Measurements from ENCODE around the gene NAB1.

NAB1 gene

GRCh38 chr2:190717764-190718651, 69.1 kb downstream of the NAB1 start:
- no peak for TF ChIP-seq EZH2phosphoT487 (conservative IDR thresholded peaks at IDR 0.05; ENCODE audit: low read length)
- TF ChIP-seq, protein P1, sequence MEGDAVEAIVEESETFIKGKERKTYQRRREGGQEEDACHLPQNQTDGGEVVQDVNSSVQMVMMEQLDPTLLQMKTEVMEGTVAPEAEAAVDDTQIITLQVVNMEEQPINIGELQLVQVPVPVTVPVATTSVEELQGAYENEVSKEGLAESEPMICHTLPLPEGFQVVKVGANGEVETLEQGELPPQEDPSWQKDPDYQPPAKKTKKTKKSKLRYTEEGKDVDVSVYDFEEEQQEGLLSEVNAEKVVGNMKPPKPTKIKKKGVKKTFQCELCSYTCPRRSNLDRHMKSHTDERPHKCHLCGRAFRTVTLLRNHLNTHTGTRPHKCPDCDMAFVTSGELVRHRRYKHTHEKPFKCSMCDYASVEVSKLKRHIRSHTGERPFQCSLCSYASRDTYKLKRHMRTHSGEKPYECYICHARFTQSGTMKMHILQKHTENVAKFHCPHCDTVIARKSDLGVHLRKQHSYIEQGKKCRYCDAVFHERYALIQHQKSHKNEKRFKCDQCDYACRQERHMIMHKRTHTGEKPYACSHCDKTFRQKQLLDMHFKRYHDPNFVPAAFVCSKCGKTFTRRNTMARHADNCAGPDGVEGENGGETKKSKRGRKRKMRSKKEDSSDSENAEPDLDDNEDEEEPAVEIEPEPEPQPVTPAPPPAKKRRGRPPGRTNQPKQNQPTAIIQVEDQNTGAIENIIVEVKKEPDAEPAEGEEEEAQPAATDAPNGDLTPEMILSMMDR (IDR thresholded peaks at IDR 0.05; ENCODE audit: insufficient read depth, low read length, poor library complexity, severe bottlenecking), result no peak
- H3K9me2 ChIP-seq (replicated peaks; ENCODE audit: insufficient read depth, low read length), result no peaks in the 10 kb centered on the region
- H3K27ac ChIP-seq (ENCODE audit: low read depth, low read length), result no peak overlapping the region
- H3K9ac ChIP-seq (ENCODE audit: low read length), result no peak overlapping the region
- no peak overlapping the region for H3K4me2 ChIP-seq (ENCODE audit: low read depth, low read length, poor library complexity, severe bottlenecking)
- no peaks in the 10 kb centered on the region for H3F3A ChIP-seq (ENCODE audit: insufficient read depth)
- H3K4me3 ChIP-seq (ENCODE audit: insufficient read depth, low read length, poor library complexity, severe bottlenecking), result no peak overlapping the region
- no peaks in the 10 kb centered on the region for H3K27me3 ChIP-seq (ENCODE audit: low read length)
- H3K79me2 ChIP-seq (ENCODE audit: insufficient read depth, low read length), result no peaks in the 10 kb centered on the region
- no peaks in the 10 kb centered on the region for H3K36me3 ChIP-seq (ENCODE audit: low read length)
- H2AFZ ChIP-seq (ENCODE audit: low read depth, low read length, severe bottlenecking), result no peak overlapping the region
- no peaks in the 10 kb centered on the region for H3K9me3 ChIP-seq (ENCODE audit: insufficient read depth, low read length)
- H4K20me1 ChIP-seq (ENCODE audit: low read depth, low read length), result no peaks in the 10 kb centered on the region

GRCh38 chr2:190718652-190719526, 70.0 kb downstream of the NAB1 start:
- TF ChIP-seq EZH2phosphoT487 (conservative IDR thresholded peaks at IDR 0.05; ENCODE audit: low read length), result no peak
- TF ChIP-seq, protein P1 (IDR thresholded peaks at IDR 0.05; ENCODE audit: insufficient read depth, low read length, poor library complexity, severe bottlenecking), result no peak
- H3K27ac ChIP-seq (ENCODE audit: low read depth, low read length), result no peak overlapping the region
- H3K4me2 ChIP-seq (ENCODE audit: low read depth, low read length, poor library complexity, severe bottlenecking), result no peak overlapping the region
- H3K79me2 ChIP-seq (ENCODE audit: insufficient read depth, low read length), result no peaks in the 10 kb centered on the region
- H2AFZ ChIP-seq (ENCODE audit: low read depth, low read length, severe bottlenecking), result no peak overlapping the region
- no peaks in the 10 kb centered on the region for H4K20me1 ChIP-seq (ENCODE audit: low read depth, low read length)
- H3K36me3 ChIP-seq (ENCODE audit: low read length), result no peaks in the 10 kb centered on the region
- H3F3A ChIP-seq (ENCODE audit: insufficient read depth), result no peaks in the 10 kb centered on the region
- no peaks in the 10 kb centered on the region for H3K9me2 ChIP-seq (replicated peaks; ENCODE audit: insufficient read depth, low read length)
- no peak overlapping the region for H3K9ac ChIP-seq (ENCODE audit: low read length)
- no peaks in the 10 kb centered on the region for H3K9me3 ChIP-seq (ENCODE audit: insufficient read depth, low read length)
- H3K27me3 ChIP-seq (ENCODE audit: low read length), result no peaks in the 10 kb centered on the region
- H3K4me3 ChIP-seq (ENCODE audit: insufficient read depth, low read length, poor library complexity, severe bottlenecking), result no peak overlapping the region

DNA sequence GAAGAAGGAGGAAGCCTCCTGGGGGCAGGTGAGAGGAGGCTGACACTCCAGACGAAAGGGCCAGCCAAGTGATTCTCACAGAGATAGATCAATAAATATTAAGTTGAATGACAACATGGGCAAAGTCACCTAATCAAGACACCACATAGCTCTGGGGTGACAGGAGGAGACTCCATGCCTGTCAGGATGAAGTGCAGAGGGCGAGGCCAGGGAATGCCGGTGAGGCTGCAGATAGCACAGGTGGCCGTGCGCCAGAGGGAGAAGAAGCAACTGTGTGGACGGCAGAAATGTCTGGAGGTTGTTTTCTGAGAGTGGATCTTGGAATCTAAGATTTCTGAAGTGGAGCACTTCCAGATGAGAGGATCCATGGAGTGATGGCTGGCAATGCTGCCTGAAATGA, 71.4 kb downstream of the NAB1 start:
- Histone ChIP-seq H2AFZ (ENCODE audit: low read depth, low read length, severe bottlenecking) (no peak overlapping the region), H3K27me3 (ENCODE audit: low read length) (no peaks in the 10 kb centered on the region), H3K36me3 (ENCODE audit: low read length) (no peaks in the 10 kb centered on the region), H4K20me1 (ENCODE audit: low read depth, low read length) (no peaks in the 10 kb centered on the region), H3K9ac (ENCODE audit: low read length) (no peak overlapping the region), H3K9me2 (replicated peaks; ENCODE audit: insufficient read depth, low read length) (no peaks in the 10 kb centered on the region), H3K4me2 (ENCODE audit: low read depth, low read length, poor library complexity, severe bottlenecking) (no peak overlapping the region), H3K9me3 (ENCODE audit: insufficient read depth, low read length) (no peaks in the 10 kb centered on the region), H3F3A (ENCODE audit: insufficient read depth) (no peaks in the 10 kb centered on the region), H3K4me3 (ENCODE audit: insufficient read depth, low read length, poor library complexity, severe bottlenecking) (no peak overlapping the region), H3K79me2 (ENCODE audit: insufficient read depth, low read length) (no peaks in the 10 kb centered on the region), H3K27ac (ENCODE audit: low read depth, low read length) (no peak overlapping the region)
- TF ChIP-seq, protein P1 (IDR thresholded peaks at IDR 0.05; ENCODE audit: insufficient read depth, low read length, poor library complexity, severe bottlenecking), result no peak
- TF ChIP-seq EZH2phosphoT487 (conservative IDR thresholded peaks at IDR 0.05; ENCODE audit: low read length), result no peak
